Upper lobe of right lung (tissue), 1 donor: ENCODE data around the gene ZIC4. TPM values are rescaled to one million over a fixed set of nuclear protein-coding genes. Genes with fewer than 3 reads are reported as not detected.

ENCODE experiments used
- ATAC-seq: fragments of 200-7000 bp; cut with Tn5 transposase; one replicate; pipeline ENCODE4 v1.9.1; 2020; ENCODE audit warnings: mild to moderate bottlenecking, moderate library complexity
- DNase-seq: peaks from one replicate; pipeline ENCODE4 v3.0.0-alpha.2; 2020
- H3K27ac ChIP-seq: fragments of 200-600 bp; one replicate; pipeline ENCODE4 v1.8.0; 2022
- H3K27me3 ChIP-seq: fragments of 200-600 bp; one replicate; pipeline ENCODE4 v1.8.0; 2022; ENCODE audit warnings: mild to moderate bottlenecking
- H3K36me3 ChIP-seq: fragments of 200-600 bp; one replicate; pipeline ENCODE4 v1.8.0; 2022
- H3K4me1 ChIP-seq: fragments of 200-600 bp; one replicate; pipeline ENCODE4 v1.8.0; 2022
- H3K4me3 ChIP-seq: fragments of 200-600 bp; one replicate; pipeline ENCODE4 v1.8.0; 2022; ENCODE audit warnings: mild to moderate bottlenecking
- H3K9me3 ChIP-seq: fragments of 200-600 bp; one replicate; pipeline ENCODE4 v1.8.0; 2022
- intact Hi-C: fragments of 100-400 bp; cut with DNase I; formaldehyde crosslinking; loops from one replicate; pipeline ENCODE4 v1.11.0; 2022
- total RNA-seq: library from RNA; stranded (reverse); fragmentation: NEBNext Ultra II Directional; extraction: Animal tissue kit (Norgen Biotek cat#: 25700); gene quantifications from one replicate; pipeline ENCODE4 v1.2.1, GENCODE V29; 2021
- TF ChIP-seq, protein P1 (sequence below): fragments of 200-600 bp; IDR thresholded peaks from one replicate; pipeline ENCODE4 v1.8.0; 2022; ENCODE audit warnings: antibody characterized with exemption
- donor health status: DM: no; HTN: yes; CAD: no; lungs with severe emphysema.

ZIC4 gene
- total RNA-seq, 1 donor from 2014 or later: not detected

DNA sequence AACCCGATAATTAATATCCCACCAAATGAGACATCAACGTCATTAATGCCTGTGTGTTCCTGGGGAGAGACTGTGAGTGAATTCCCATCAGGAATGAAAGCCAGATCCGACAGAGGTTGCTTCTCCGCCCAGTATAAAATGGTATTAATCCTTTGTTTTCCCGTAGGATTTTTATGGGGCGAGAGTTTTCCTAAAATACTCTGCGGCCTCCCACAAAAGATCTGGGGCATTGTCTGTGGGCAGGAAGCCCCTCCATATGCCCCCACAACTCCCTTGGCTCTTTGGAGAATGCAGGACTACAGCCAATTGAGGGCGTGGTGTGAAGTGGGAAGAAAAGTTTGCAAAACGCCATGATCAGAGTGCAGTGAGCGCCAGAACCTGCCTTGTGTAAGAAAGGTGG, 26.7 kb downstream of the ZIC4 start:
- DNase-seq: no peak
- Histone ChIP-seq H3K4me3 (no peak overlapping the region), H3K4me1 (no peaks in the 10 kb centered on the region), H3K36me3 (no peaks in the 10 kb centered on the region), H3K27ac (no peak overlapping the region), H3K9me3 (no peaks in the 10 kb centered on the region), H3K27me3 (peaks cover 95% of the 10 kb centered on the region)
- intact Hi-C loops: no loop called here
- no peak for ATAC-seq
- TF ChIP-seq, protein P1, sequence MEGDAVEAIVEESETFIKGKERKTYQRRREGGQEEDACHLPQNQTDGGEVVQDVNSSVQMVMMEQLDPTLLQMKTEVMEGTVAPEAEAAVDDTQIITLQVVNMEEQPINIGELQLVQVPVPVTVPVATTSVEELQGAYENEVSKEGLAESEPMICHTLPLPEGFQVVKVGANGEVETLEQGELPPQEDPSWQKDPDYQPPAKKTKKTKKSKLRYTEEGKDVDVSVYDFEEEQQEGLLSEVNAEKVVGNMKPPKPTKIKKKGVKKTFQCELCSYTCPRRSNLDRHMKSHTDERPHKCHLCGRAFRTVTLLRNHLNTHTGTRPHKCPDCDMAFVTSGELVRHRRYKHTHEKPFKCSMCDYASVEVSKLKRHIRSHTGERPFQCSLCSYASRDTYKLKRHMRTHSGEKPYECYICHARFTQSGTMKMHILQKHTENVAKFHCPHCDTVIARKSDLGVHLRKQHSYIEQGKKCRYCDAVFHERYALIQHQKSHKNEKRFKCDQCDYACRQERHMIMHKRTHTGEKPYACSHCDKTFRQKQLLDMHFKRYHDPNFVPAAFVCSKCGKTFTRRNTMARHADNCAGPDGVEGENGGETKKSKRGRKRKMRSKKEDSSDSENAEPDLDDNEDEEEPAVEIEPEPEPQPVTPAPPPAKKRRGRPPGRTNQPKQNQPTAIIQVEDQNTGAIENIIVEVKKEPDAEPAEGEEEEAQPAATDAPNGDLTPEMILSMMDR: no peak

DNA sequence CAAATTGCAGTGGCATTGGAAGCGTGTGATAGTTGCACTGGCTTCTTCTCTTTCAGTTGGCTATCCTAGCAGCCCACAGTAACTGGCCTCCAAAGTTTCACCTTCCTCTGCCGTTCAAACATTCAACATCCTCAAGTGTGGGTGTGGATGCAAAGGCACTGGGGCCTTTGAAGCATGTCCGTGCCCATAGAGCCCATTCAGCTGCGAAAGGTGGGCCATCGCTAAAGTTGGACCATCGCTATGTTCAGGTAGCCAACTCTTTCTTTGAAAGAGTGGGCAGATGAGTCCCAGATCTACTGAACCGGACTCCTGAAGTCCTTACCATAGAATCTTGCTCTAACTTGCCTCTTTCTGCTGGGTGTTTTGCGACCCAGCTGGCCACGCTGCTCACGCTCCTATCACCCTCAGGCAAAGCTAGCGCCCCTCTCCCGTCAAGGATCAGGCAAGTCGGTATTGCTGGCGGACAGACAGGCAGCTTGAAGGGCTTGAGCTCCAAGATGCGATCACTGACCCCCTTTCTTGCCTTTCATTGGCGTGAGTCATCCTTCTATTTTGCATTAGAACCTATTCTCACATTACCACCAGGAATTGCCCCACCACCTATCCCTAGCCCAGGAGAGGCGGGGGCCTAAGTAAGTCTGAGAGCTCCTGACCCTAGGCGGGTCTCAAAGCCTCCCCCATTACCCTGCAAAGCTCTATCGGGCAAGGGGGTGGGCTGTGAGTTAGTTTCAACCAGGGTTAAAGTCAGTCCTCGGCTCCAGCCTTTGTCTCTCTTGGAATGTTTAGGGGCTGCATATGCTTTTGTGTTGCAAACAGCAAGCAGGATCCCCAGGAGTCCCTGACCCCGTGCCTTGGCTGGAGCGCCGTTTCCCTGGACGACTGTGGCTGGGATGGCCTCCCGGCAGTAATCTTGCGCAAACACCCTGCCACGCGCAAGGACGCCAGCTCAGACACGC, 28.7 kb downstream of the ZIC4 start:
- Histone ChIP-seq H3K9me3 (no peaks in the 10 kb centered on the region), H3K4me3 (no peak overlapping the region), H3K27me3 (peaks cover 94% of the 10 kb centered on the region), H3K27ac (no peak overlapping the region), H3K36me3 (no peaks in the 10 kb centered on the region), H3K4me1 (no peaks in the 10 kb centered on the region)
- intact Hi-C loops: no loop called here
- TF ChIP-seq, protein P1: no peak
- DNase-seq: no peak
- ATAC-seq: no peak

DNA sequence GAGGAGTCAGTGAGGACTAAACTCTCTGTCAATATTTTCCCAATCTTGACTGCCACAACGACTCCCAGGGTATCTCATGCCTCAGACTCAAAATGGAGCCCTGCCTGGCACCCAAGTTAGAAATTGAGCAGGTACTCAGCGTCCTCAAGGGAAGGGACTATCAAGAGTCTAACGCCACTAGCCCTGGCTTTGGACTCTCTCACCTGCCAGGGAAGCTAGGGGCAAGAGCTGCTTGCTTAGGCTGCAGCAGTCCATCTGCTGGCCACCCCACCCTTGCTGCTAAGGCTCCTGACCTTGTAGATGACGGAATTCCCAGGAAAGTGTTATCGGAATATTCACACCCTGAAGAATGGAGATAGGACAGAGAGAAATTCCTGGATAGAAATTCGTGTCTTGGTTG, 33.0 kb downstream of the ZIC4 start:
- intact Hi-C loops: no loop called here
- H3K4me3 ChIP-seq: no peak overlapping the region
- no peaks in the 10 kb centered on the region for H3K4me1 ChIP-seq
- no peaks in the 10 kb centered on the region for H3K36me3 ChIP-seq
- no peak overlapping the region for H3K27ac ChIP-seq
- H3K27me3 ChIP-seq: peaks cover 94% of the 10 kb centered on the region
- no peak for ATAC-seq
- no peaks in the 10 kb centered on the region for H3K9me3 ChIP-seq
- DNase-seq: no peak
- TF ChIP-seq, protein P1: no peak

DNA sequence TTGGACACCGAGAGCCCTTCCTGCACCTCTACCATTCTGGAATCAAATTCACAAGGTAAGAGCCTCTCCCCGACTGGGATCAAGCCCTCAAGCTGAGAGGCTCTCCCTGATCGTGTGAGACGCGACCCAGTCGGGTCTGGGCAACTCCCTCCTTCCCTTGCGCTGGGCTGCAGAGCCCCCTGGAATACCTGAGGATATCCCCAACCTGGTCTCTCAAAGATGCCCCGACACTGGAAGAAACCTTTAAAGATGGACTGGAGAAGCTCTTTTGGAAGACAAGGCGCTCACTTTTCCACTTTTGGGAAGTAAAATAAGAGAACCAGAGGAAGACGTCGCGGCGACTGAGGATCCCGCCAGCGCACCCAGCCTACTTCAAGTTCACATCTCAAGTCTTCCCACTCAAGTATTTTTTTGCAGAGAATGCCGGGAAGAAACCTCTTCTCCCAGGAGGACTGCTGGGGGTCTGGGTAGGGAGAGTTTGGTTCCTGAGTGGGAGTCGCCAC, 33.8 kb downstream of the ZIC4 start:
- Histone ChIP-seq H3K27ac (no peak overlapping the region), H3K4me1 (no peaks in the 10 kb centered on the region), H3K9me3 (no peaks in the 10 kb centered on the region), H3K27me3 (peaks cover 94% of the 10 kb centered on the region), H3K36me3 (no peaks in the 10 kb centered on the region), H3K4me3 (no peak overlapping the region)
- TF ChIP-seq, protein P1: no peak
- ATAC-seq (no peak), DNase-seq (no peak)
- intact Hi-C loops: no loop called here

DNA sequence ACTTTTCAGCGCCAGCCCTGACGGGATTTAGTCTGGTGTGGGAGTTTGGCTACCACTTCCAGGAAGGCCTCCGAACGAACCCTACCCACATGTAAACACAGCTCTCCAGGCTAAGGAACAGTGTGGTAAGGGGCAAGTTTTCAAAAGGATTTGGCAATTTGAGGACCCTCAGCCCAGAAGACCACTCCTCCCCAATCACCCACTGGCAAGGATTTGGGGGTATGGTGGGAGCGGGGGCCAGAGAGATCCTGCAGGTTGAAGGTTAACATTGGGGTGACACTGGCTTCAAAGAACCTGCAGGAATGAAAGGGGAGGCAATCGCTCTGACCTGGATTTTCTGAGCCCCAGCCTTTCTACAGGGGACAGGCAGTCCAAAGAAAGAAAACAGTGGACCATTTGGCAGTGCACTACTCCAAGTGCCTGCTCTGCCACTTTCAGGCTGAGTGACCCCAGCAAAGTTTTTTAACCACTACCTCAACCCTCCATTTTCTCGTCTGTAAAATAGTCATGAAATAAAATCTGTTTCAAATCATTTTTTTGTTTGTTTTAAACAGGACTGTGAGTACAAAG, 34.5 kb downstream of the ZIC4 start:
- H3K4me1 ChIP-seq: no peaks in the 10 kb centered on the region
- ATAC-seq (no peak), DNase-seq (no peak)
- no peaks in the 10 kb centered on the region for H3K36me3 ChIP-seq
- TF ChIP-seq, protein P1: no peak
- no peaks in the 10 kb centered on the region for H3K9me3 ChIP-seq
- peaks cover 94% of the 10 kb centered on the region for H3K27me3 ChIP-seq
- no peak overlapping the region for H3K27ac ChIP-seq
- no peak overlapping the region for H3K4me3 ChIP-seq
- intact Hi-C loops: no loop called here
